ENCODE data around the gene SH3PXD2B. TPM values are rescaled to one million over a fixed set of nuclear protein-coding genes. Genes with fewer than 3 reads are reported as not detected.

SH3PXD2B gene
- total RNA-seq, 1 experiment from 2014 or later: 27.5 TPM

- no peak for TF ChIP-seq ZBTB33 (IDR thresholded peaks at IDR 0.05; ENCODE audit: extremely low read depth, insufficient replicate concordance, low read length)
- TF ChIP-seq, protein P1, sequence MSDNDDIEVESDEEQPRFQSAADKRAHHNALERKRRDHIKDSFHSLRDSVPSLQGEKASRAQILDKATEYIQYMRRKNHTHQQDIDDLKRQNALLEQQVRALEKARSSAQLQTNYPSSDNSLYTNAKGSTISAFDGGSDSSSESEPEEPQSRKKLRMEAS (IDR thresholded peaks at IDR 0.05): no peak
- no peak for TF ChIP-seq EGR1 (IDR thresholded peaks at IDR 0.05; ENCODE audit: low read depth)
- no peak for TF ChIP-seq RAD21 (IDR thresholded peaks at IDR 0.05; ENCODE audit: low read depth)
- no peak for TF ChIP-seq EZH2 (IDR thresholded peaks at IDR 0.05)
- TF ChIP-seq SIN3A (IDR thresholded peaks at IDR 0.05; ENCODE audit: low read depth): no peak
- no peak for TF ChIP-seq TCF7L2 (IDR thresholded peaks at IDR 0.05; ENCODE audit: borderline replicate concordance, extremely low read depth, insufficient read depth, insufficient read length)
- TF ChIP-seq CBX3 (IDR thresholded peaks at IDR 0.05; ENCODE audit: low read depth): no peak
- intact Hi-C loops (cut with micrococcal nuclease): no loop called here
- ChIA-PET CTCF (no interaction called here), POLR2A (no interaction called here), RAD21 (ENCODE audit: low non-redundant PET in 1 of 2, low total read pairs in 2 of 2, uncharacterized antibody in 2 of 2, unreplicated experiment in 2 of 2) (no interaction called here)
- ATAC-seq (no peak), DNase-seq (ENCODE audit: low read depth, low spot score) (no peak)
- Histone ChIP-seq H3K9me3 (ENCODE audit: control insufficient read depth in 1 of 2, insufficient read depth in 1 of 2, low read depth in 1 of 2, low read length in 2 of 2) (no peaks in the 10 kb centered on the region), H3K27ac (ENCODE audit: low read depth, low read length) (no peak overlapping the region), H3K9ac (ENCODE audit: low read length) (no peak overlapping the region), H4K20me1 (ENCODE audit: insufficient read depth) (no peaks in the 10 kb centered on the region), H3K4me3 (replicated peaks in 1 of 2; ENCODE audit: low read depth in 1 of 2, low read length in 2 of 2) (no peak overlapping the region), H3K4me2 (ENCODE audit: low read length) (no peak overlapping the region), H3K4me1 (ENCODE audit: control insufficient read depth in 1 of 2, insufficient read depth in 2 of 2, low read length in 2 of 2) (no peaks in the 10 kb centered on the region), H3K9me2 (ENCODE audit: insufficient read depth) (no peaks in the 10 kb centered on the region), H3K36me3 (ENCODE audit: control insufficient read depth in 1 of 2, insufficient read depth in 2 of 2, low read length in 2 of 2) (peaks cover 0 to 5% of the 10 kb centered on the region in 2 experiments; a peak in 2 of 4 replicates), H3K27me3 (ENCODE audit: insufficient read depth, low read length) (no peaks in the 10 kb centered on the region), H3K79me2 (ENCODE audit: insufficient read depth, low read length) (no peaks in the 10 kb centered on the region), H2AFZ (ENCODE audit: low read depth, low read length, poor library complexity, severe bottlenecking) (no peak overlapping the region)
- no TSS peak for BruUV-seq (replicated peaks)
These were observed 76.5 kb downstream of the SH3PXD2B start for GRCh38 chr5:172377856-172378255.

GRCh38 chr5:172377438-172377837 lies 76.9 kb downstream of the SH3PXD2B start:
- intact Hi-C loops (cut with micrococcal nuclease): no loop called here
- TF ChIP-seq ZFX (IDR thresholded peaks at IDR 0.05) (no peak), POLR2AphosphoS5 (IDR thresholded peaks at IDR 0.05; ENCODE audit: low read depth, low read length) (no peak), SIN3A (IDR thresholded peaks at IDR 0.05; ENCODE audit: low read depth) (no peak), CEBPB (IDR thresholded peaks at IDR 0.05; ENCODE audit: low read depth) (no peak), JUND (IDR thresholded peaks at IDR 0.05) (no peak), RAD21 (IDR thresholded peaks at IDR 0.05; ENCODE audit: low read depth) (no peak), SRF (IDR thresholded peaks at IDR 0.05; ENCODE audit: low read depth) (no peak), TCF7L2 (IDR thresholded peaks at IDR 0.05; ENCODE audit: borderline replicate concordance, extremely low read depth, insufficient read depth, insufficient read length) (no peak), CBX3 (IDR thresholded peaks at IDR 0.05; ENCODE audit: low read depth) (no peak), EZH2 (IDR thresholded peaks at IDR 0.05) (no peak), EZH2phosphoT487 (IDR thresholded peaks at IDR 0.05; ENCODE audit: borderline replicate concordance) (no peak)
- TF ChIP-seq, protein P2, sequence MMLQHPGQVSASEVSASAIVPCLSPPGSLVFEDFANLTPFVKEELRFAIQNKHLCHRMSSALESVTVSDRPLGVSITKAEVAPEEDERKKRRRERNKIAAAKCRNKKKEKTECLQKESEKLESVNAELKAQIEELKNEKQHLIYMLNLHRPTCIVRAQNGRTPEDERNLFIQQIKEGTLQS (IDR thresholded peaks at IDR 0.05): no peak
- TF ChIP-seq, protein P1 (IDR thresholded peaks at IDR 0.05): no peak
- TF ChIP-seq, protein P3, sequence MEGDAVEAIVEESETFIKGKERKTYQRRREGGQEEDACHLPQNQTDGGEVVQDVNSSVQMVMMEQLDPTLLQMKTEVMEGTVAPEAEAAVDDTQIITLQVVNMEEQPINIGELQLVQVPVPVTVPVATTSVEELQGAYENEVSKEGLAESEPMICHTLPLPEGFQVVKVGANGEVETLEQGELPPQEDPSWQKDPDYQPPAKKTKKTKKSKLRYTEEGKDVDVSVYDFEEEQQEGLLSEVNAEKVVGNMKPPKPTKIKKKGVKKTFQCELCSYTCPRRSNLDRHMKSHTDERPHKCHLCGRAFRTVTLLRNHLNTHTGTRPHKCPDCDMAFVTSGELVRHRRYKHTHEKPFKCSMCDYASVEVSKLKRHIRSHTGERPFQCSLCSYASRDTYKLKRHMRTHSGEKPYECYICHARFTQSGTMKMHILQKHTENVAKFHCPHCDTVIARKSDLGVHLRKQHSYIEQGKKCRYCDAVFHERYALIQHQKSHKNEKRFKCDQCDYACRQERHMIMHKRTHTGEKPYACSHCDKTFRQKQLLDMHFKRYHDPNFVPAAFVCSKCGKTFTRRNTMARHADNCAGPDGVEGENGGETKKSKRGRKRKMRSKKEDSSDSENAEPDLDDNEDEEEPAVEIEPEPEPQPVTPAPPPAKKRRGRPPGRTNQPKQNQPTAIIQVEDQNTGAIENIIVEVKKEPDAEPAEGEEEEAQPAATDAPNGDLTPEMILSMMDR (IDR thresholded peaks at IDR 0.05 in 2 of 3, conservative IDR thresholded peaks at IDR 0.05 in 1 of 3; ENCODE audit: borderline replicate concordance in 1 of 3, insufficient read depth in 1 of 3, low read depth in 2 of 3, low read length in 2 of 3): no peak
- H3K9ac ChIP-seq (ENCODE audit: low read length): no peak overlapping the region
- no peaks in the 10 kb centered on the region for H3K9me2 ChIP-seq (ENCODE audit: insufficient read depth)
- RAD21 ChIA-PET (ENCODE audit: low non-redundant PET in 1 of 2, low total read pairs in 2 of 2, uncharacterized antibody in 2 of 2, unreplicated experiment in 2 of 2): no interaction called here
- POLR2A ChIA-PET: no interaction called here
- no peaks in the 10 kb centered on the region for H3K9me3 ChIP-seq (ENCODE audit: control insufficient read depth in 1 of 2, insufficient read depth in 1 of 2, low read depth in 1 of 2, low read length in 2 of 2)
- no peaks in the 10 kb centered on the region for H3K4me1 ChIP-seq (ENCODE audit: control insufficient read depth in 1 of 2, insufficient read depth in 2 of 2, low read length in 2 of 2)
- no peak for DNase-seq (ENCODE audit: low read depth, low spot score)
- H3K79me2 ChIP-seq (ENCODE audit: insufficient read depth, low read length): no peaks in the 10 kb centered on the region
- ATAC-seq: no peak
- CTCF ChIA-PET: no interaction called here
- no peak overlapping the region for H3K4me3 ChIP-seq (replicated peaks in 1 of 2; ENCODE audit: low read depth in 1 of 2, low read length in 2 of 2)
- H3K27me3 ChIP-seq (ENCODE audit: insufficient read depth, low read length): no peaks in the 10 kb centered on the region
- no peak overlapping the region for H3K4me2 ChIP-seq (ENCODE audit: low read length)
- H4K20me1 ChIP-seq (ENCODE audit: insufficient read depth): no peaks in the 10 kb centered on the region
- no peak overlapping the region for H3K27ac ChIP-seq (ENCODE audit: low read depth, low read length)
- BruUV-seq (replicated peaks): no TSS peak
- peaks cover 4 to 5% of the 10 kb centered on the region in 2 experiments; a peak in 2 of 4 replicates for H3K36me3 ChIP-seq (ENCODE audit: control insufficient read depth in 1 of 2, insufficient read depth in 2 of 2, low read length in 2 of 2)
- no peak overlapping the region for H2AFZ ChIP-seq (ENCODE audit: low read depth, low read length, poor library complexity, severe bottlenecking)

Data from HCT116 (cell line).